NCI-H82 (cell line): Measurements from ENCODE around the gene SLC22A16.
"Not testable (repeated sequence)": the region's sequence is repeated elsewhere in the genome, so short reads cannot be mapped to it uniquely, and the experiment has no call there.

Source experiments
- DNase-seq: peaks from one replicate; lab custom pipeline; 2025; lab: John Stamatoyannopoulos, UW

The SLC22A16 gene

DNA sequence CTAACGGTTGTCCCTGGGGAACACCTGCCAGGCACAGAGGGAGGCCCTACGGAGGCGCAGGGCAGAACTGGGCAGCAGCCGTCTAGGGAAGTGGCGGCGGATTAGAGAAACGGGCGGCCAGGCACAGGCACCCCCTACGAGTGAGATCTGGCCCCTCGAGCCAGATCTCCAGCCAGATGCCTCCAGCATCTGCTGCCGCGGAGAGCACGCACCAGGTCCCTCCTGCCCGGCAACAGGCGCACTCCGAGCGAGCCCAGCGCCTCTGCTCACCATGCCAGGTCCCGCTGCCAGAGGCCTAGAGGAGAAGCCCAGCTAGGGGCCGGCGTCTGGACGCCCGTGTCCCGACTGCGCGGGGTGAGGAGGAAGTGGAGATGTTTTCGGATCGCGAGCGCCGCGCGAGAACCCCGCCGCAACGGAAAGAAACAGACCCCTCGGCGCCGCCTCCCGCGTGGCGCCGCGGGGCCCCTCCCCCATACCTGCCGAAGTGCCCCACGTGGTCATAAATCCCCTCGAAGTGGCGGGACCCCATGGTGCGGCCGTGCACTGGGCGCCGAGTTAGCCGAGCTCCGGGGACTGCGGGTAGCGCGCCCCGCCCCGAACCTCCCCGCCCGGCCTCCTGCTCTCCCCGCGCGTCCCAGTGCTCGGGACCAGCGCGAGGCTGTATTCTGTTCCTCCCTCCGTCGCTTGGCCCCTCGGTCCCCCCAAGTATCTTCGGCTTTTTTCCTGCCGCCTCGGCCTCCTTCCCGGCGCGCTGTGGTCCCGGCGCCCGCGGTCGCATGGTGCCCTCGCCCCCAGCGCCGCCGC lies at the start of gene SLC22A16:
SLC22A16 (minus strand) TSS at position 568 of the 804 bp plus-strand sequence; CDS start at position 529, 39 bp downstream.
- DNase-seq, result peak; percentile 51

GRCh38 chr6:110525001-110525400 lies 48.6 kb upstream of the SLC22A16 start:
- no peak for DNase-seq

- no peak for DNase-seq
Observed at GRCh38 chr6:110524305-110524704, 47.9 kb upstream of the SLC22A16 start.

DNA sequence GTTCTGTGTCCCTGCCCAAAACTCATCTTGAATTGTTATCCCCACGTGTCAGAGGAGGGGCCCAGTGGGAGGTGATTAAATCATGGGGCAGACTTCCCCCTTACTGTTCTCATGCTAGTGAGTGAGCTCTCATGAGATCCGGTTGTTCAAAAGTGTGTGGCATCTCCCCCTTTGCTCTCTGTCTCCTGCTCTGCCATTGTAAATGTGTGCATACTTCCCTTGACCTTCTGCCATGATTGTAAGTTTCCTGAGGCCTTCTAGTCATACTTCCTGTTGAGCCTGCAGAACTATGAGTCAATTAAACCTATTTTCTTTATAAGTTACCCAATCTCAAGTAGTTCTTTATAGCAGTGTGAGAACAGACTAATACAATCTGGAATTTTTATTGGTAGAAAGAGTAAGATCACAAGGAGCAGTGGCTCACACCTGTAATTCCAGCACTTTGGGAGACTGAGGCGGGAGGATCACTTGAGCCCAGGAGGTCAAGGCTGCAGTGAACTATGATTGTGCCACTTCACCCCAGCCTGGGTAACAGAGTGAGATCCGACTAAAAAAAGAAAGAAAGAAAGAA lies 47.1 kb upstream of the SLC22A16 start:
- DNase-seq, result no peak

DNA sequence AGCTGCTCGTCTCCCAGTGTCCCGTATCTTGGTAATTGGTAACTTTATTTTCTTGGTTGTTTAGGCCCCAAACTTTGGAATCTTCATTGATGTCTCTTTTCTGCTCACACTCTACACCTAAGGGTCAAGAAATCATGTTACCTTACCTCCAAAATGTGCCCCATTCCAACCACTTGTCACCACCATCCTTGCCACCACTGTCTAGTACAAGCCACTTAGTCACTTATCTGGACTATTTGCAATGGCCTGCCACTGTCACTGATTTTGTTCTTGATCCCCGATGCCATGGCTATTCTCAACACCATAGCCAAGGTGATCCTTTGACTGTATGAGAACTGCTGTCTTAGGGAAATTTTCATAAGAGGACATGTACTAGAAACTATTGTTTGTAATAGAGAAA lies 46.0 kb upstream of the SLC22A16 start:
- DNase-seq, result no peak

GRCh38 chr6:110520992-110521543 lies 44.7 kb upstream of the SLC22A16 start:
- no peak for DNase-seq

DNA sequence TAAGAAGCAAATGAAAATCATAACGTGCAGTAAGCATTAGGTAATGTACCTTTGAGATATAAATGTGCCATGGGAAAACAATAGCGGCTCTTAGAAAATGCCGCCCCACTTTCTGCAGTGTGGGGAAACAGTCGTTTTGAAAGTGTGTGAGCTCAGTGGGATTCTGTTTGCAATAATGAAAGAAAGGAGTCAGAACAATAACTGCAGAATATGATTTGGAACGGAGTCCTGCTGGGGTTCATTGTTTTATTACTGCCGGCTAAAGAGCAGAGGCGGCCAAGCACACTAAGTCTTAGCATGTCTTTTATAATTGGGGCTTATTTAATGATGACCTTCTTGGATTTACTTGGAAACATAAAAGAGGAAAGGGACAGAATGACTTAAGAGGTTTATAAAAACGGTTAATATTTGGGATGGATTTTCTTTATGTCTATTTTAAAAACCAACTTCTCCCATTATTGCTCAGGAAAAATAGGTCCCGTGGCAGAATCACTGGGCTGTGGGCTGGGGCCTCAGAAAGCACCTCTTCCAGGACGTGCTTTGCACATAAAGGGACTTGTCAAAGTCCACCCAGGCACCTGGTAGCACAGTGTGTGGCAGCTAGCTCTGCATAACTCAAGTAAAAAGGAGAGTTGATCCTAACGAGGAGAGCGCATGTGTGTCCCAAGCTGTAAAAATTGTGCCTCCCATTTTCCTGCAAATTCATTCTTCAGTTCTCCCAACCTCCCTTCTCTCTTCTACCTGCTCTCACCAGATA lies 44.0 kb upstream of the SLC22A16 start:
- no peak for DNase-seq

- no peak for DNase-seq
Observed at GRCh38 chr6:110517601-110518281, 41.3 kb upstream of the SLC22A16 start.

DNA sequence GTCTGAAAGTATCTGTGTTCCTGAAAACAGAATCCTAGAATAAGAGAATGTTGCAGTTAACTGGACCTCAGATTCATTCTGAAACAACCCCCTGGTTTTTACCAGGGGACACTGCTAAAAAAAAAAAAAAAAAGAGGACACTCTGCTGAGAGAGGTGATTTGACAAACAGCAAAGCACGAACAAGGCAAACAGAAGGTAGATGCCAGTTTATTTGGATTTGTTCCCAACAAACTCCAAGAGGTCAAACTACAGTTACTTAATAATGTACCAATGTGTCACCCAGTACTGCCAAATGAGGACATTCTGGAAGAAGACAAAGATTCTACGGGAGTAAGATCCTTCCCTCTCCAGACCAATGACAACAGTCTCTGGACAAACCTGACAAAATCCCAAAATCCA lies 40.6 kb upstream of the SLC22A16 start:
- DNase-seq, result no peak

DNA sequence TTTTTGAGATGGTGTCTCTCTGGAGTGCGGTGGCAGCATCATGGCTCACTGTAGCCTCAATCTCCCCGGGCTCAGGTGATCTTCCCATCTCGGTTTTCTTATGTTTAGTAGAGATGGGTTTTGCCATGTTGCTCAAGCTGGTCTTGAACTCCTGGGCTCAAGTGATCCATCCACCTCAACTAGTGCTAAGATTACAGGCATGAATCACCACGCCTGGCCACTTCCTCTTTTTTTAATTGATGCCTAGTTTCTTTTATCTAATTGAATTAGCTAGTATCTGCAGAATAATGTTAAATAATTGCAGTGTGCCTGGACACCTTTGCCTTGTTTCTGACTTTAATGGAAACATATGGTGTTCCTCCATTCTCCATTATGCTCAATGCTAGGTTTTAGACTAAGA lies 38.4 kb upstream of the SLC22A16 start:
- DNase-seq, result no peak

GRCh38 chr6:110512991-110513390 lies 36.6 kb upstream of the SLC22A16 start:
- DNase-seq, result no peak

DNA sequence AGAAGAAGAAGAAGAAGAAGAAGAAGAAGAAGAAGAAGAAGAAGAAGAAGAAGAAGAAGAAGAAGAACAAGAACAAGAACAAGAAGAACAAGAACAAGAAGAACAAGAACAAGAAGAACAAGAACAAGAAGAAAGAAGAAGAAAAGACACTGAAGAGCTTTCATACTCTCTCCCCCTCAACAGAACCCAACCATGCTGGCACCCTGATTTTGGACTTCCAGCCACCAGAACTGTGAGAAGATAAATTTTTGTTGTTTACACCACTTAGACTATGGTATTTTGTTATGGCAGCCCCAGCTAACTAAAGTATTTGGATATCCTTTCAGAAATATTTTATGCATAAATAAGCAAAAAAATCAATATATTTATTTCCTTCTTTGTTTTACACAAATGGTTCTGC lies 36.1 kb upstream of the SLC22A16 start:
- DNase-seq, result not testable (repeated sequence)

DNA sequence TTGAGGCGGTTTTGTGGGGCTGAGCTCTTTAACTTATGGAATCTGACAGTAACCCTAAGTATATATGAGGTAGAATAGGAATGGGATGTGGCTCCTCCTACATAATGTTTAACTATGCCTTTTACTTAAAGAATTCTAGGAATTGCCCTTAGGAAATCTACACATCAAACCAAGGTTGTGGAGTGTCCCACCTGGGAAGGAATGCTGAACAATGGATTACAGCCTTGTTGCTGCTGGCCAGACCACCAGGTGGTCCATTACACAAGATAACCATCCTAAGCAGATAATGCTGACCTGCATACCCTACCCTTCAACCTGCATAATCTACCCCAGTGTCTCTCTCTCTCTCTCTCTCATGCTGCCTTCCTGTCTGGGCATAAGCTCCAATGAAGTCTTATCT lies 35.0 kb upstream of the SLC22A16 start:
- DNase-seq, result no peak

GRCh38 chr6:110509617-110510241 lies 33.3 kb upstream of the SLC22A16 start:
- no peak for DNase-seq

DNA sequence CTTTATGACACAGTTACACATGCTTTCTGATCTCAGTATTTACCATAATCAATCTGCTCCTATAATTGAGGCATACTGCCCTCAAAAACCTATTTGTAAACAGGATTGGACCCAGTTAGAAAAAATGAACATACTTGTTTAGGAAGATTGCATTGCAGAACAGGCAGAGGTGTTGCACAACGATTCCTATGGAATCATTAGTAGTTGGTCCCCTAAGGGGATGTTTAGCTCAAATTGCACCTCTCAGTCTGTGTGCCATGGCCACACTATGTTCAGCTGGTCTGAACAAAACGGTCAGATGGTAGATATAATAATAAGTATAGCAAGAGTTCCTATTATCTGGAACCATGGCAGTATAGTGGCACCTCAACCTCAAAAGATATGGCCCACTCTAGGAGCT lies 28.5 kb upstream of the SLC22A16 start:
- DNase-seq, result not testable (repeated sequence)

DNA sequence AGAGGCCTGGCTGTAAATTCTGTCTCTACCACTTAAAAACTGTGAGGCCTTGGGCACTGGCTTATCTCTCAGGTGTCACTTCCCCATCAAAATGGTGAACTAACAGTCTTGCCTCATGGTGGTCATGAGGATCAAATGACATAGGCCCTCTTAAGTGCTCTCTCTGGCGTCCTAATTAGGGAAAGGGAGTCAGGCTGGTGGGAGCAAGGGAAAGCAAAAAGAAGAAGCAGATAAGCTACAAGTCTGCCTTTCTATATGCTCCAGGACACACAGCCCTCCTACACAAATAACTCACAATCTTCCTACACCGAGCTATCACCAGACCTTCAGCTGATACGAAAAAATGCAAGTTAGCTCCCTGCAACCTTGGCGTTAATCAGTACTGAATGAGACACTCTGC lies 19.5 kb upstream of the SLC22A16 start:
- no peak for DNase-seq

DNA sequence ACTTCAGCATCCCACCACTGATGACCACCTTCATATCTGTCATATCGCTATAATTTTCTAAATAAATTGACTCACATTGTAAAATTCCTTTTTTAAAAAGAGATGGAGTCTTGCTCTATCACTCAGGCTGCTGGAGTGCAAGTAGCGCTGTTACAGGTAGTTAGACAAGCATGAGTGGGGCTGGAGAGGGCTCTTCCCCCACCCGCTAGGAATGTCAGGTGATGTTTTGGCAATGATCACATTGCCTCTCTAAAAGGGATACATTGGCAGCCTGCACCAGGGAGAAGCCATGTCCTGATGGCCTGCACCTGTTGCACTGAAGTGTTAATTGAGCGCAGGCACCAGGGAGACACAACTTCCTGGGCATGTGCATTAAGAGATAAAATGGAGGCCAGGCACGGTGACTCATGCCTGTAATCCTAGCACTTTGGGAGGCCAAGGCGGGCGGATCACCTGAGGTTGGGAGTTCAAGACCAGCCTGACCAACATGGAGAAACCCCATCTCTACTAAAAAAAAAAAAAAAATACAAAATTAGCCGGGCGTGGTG lies 16.9 kb upstream of the SLC22A16 start:
- DNase-seq, result no peak

- peak; percentile 10 for DNase-seq
Observed at GRCh38 chr6:110492584-110492983, 16.2 kb upstream of the SLC22A16 start.

- peak; percentile 39 for DNase-seq
Observed at GRCh38 chr6:110491644-110492317, 15.4 kb upstream of the SLC22A16 start.

DNA sequence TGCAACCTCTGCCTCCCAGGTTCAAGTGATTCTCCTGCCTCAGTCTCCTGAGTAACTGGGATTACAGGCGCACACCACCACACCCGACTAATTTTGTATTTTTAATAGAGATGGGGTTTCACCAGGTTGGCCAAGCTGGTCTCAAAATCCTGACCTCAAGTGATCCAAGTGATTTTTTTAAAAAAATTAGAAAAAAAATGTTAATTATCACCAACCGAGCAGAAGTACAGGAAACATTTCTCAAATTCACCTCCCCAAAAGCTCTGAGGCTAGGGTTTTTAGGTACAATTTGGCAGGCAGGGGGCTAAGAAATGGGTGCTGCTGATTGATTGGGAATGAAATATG lies 14.9 kb upstream of the SLC22A16 start:
- no peak for DNase-seq

GRCh38 chr6:110490110-110490509 lies 13.7 kb upstream of the SLC22A16 start:
- no peak for DNase-seq
